GM18907 (cell line): ENCODE results near the gene USF2.

Experiments used
- ATAC-seq: cut with Tn5 transposase; IDR thresholded peaks from one replicate; pipeline ENCODE4 v1.9.1; 2021; ENCODE audit warnings: mild to moderate bottlenecking, moderate library complexity; ENCODE audit not compliant: unreplicated experiment

The USF2 gene

DNA sequence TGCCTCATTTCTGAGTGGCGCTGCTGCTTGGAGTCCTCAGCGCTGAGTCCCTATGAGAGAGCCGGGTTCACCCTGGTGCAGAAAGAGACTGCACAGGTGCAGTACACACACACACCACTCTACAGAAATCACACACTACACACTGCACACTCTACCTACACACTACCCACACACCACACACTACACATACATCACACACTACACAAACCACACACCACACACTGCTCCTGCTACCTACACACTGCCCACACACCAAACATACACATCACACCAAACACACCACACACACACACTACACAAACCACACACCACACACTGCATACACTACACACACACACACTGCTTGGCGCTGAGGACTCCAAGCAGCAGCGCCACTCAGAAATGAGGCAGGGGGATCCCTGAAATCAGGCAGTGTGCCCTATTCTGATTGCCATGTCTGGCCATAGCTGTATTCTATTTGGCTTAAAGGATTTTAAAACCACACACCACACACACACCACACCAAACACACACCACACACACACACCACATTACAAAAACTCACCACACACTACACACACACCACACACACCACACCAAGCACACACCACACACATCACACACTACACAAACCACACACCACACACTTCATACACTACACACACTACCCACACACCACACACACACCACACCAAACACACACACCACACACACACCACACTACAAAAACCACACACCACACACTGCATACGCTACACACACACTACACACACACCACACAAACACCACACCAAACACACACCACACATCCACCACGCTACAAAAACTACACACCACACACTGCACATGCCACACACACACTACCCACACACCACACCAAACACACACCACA lies 28.1 kb downstream of the USF2 start:
- ATAC-seq, result no peak

DNA sequence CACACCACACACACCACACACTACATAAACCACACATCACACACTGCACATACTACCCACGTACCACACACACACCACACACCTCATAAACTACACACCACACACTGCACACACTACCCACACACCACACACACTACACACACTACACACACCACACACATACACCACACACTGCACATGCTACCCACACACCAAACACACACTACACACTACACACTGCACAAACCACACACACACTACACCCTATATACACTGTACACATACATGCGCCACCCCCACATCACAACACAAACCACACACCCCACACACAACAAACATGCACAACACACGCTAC lies 28.7 kb downstream of the USF2 start:
- no peak for ATAC-seq

DNA sequence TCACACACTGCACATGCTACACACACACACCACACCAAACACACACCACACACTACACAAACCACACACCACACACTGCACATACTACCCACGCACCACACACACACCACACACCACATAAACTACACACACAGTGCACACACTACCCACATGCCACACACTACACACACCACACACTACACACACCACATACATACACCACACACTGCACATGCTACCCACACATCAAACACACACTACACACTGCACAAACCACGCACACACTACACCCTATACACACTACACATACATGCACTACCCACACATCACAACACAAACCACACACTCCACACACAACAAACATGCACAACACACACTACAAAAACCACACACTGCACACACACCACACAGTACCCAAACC lies 29.2 kb downstream of the USF2 start:
- no peak for ATAC-seq

DNA sequence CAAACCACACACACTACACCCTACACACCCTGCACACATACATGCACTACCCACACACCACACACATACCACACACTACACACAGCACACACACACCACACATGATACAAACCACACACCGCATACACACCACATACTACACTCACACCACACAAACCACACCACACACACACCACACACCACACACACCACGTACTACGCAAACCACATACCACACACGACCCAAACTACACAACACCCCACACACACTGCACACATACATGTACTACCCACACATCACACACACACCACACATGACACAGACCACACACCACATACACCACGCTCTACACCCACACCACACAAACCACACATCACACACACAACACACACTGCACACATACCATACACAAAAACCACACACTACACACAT lies 29.8 kb downstream of the USF2 start:
- no peak for ATAC-seq

DNA sequence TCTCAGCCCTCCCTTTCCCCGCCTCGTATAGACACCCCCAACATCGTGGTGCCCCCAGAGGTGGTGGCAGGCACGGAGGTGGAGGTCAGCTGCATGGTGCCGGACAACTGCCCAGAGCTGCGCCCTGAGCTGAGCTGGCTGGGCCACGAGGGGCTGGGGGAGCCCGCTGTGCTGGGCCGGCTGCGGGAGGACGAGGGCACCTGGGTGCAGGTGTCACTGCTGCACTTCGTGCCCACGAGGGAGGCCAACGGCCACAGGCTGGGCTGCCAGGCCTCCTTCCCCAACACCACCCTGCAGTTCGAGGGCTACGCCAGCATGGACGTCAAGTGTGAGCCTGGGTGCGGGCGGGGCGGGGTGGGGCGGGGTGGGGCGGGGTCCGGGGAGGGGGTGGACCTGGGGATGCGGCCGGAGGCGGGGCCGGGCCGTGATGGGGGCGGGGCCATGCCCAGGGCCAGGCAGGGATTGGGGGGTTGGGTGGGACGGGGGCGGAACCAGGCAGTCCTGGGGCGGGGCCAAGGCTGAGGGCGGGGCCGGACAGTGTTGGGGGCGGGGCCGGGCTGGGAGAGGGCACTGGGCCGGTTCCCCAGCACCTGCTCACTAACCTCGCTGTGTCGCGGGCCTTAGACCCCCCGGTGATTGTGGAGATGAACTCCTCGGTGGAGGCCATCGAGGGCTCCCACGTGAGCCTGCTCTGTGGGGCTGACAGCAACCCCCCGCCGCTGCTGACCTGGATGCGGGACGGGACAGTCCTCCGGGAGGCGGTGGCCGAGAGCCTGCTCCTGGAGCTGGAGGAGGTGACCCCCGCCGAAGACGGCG lies 31.0 kb downstream of the USF2 start:
- ATAC-seq, result no peak

DNA sequence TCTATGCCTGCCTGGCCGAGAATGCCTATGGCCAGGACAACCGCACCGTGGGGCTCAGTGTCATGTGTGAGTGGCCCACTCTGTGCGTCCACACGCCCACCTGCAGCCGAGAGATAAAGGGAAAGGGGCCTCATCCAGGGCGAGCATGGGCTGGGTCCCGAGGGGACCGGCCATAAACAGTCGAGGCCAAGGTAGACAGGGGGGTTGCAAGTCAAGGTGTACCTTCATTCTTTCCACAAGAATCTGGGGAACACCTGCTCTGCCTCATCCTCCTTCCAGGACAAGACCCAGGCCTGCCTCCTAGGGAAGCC lies 31.5 kb downstream of the USF2 start:
- no peak for ATAC-seq

DNA sequence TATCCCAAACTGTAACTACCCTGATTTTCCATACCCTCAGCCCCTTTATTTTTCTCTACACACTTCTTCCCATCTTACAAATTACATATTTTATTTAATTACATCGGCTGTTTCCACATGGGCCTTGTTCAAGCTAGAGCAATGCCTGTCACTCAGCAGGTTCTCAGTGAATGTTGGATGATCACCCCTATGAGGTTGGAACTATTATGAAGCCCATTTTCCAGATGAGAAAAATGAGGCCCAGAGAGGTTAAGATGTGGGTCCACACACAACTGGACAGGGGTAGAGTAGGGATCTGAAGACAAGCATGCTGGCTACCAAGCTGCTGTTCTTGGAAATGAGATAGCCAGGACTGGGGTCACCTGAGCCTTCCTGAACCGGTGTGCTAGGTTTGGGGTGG lies 33.2 kb downstream of the USF2 start:
- no peak for ATAC-seq

DNA sequence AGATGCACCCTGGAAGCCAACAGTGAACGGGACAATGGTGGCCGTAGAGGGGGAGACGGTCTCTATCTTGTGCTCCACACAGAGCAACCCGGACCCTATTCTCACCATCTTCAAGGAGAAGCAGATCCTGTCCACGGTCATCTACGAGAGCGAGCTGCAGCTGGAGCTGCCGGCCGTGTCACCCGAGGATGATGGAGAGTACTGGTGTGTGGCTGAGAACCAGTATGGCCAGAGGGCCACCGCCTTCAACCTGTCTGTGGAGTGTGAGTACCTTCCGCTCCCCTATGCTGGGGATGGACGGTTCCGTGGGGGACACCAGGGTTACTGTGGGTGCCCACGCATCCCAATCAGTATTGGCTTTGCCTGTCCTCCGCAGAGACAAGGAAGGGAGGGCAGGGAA lies 33.7 kb downstream of the USF2 start:
- ATAC-seq, result no peak

DNA sequence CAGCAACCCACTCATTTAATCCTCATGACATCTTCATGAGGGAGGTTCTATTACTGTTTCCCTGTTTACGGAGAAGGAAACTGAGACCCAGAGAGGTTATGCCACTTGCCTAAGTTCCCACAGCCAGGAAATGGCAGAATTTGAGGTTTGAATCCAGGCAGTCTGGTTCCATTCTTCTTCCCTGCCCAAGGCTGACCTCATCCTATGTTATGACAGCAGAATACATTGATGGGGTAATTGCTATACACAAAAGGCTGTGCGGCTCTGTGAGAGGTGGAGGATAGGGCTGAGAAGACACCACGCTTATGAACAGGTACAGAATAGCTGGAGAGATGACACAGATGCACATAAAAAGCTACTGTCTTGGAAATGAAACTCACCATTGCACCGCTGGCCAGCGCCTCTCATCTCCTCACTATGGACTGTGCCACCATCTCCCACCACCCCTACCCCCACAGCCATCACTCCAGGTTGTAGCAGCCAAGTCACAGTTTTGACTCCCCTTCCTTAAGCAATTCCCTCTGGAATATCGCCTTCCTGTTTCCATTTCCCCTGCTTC lies 34.7 kb downstream of the USF2 start:
- ATAC-seq, result no peak

DNA sequence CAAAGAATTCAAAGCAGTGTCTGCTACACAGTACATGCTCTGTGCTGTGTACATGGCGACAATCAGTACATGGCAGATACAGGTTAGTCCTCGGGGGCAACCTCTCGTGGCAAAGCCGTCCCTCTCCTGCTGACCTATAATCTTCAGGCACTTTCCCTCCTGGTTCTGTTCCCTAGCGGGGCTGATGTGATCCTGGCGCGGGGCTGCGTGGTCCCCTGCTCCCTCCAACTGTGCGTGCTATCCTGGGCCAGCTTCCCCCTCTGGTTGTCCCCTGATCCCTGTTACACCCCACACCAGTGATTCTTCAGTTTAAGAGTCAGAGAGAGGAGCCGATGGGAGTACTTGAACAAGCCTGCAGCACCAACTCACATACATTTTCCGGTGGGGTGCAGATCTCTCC lies 35.3 kb downstream of the USF2 start:
- ATAC-seq, result no peak

DNA sequence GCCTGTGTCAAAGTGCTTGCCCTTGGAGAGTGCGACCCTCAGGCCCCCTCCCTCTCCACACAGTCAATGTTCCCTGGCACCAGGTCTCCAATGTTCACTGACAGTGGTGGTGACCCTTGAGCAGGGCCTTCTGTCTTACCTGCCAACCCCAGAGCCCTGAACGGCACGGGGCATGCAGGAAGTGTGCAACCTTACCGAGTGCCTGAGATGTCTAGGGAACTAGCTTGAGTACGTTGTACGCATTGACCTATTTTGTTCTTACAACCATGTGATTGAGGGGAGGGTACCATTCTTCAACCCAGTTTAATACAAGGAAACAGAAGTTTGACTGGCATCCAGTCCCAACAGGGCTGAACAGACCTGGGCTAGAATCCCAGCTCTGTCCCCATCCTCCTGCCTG lies 36.4 kb downstream of the USF2 start:
- no peak for ATAC-seq

DNA sequence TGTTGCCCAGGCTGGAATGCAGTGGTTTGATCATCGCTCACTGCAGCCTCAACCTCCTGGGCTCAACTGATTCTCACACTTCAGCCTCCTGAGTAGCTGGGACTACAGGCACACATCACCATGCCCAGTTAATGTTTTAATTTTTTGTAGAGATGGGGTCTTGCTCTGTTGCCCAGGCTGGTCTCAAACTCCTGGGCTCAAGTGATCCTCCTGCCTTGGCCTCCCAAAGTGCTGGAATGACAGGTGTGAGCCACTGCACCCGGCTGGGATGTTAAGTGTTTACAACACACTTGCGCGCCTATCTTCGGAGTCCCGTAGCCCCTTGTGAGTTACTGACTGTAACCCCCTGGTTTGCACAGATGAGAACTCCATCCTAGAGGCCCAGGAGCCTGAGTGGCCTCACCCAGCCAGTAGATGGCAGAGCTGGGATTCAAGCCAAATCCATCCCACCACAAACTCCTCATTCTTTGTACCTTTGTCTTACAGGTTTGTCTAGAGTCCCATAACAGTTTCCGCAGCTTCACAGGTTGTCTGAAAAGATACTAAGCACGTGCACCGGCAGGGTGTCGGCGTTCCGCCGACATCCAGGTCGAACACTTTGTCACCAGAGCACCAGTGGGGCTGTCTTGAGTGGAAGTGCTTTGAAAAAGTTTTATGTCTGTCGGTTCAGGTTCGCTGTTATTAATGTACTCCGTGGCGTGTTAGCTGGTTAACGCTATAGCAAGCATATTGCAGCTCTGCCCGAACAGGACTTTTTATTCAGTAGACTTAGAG lies 37.9 kb downstream of the USF2 start:
- ATAC-seq, result no peak

DNA sequence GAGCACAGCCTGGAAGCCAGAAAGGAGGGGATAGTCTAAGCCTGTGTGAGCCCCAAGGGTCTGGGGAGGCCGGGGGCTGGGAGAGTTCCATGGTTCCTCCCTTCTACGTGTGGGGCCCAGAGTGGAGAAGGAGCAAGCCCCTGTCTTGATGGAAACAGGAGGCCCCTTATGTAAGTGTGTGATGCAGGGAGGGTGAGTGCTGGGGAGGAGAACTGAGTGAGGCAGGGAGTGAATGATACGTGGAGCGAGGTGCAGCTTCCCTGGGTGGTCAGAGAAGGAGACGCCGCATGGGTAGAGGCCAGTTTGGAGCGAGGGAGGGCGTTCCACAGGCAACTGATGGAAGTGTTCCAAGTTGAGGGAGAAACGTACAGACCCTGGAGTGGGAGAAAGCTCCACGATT lies 39.2 kb downstream of the USF2 start:
- no peak for ATAC-seq

DNA sequence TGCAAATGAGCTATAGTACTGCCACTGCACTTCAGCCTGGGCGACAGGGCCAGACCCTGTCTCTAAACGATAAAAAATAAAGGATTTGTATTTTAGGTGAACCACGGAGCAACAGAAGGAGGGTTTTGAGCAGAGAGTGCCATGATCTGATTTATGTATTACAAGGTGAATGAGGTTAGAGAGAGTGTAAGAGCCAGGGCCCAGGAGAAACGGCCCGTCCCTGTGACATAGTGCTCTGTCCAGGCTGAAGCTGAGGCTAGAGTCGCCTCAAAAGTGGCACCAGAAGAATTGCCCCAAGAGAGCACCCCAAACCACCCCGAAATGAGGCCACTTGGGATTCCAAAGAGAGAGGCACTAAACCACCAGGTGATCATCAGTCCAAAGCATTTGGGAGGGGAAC lies 40.1 kb downstream of the USF2 start:
- no peak for ATAC-seq

DNA sequence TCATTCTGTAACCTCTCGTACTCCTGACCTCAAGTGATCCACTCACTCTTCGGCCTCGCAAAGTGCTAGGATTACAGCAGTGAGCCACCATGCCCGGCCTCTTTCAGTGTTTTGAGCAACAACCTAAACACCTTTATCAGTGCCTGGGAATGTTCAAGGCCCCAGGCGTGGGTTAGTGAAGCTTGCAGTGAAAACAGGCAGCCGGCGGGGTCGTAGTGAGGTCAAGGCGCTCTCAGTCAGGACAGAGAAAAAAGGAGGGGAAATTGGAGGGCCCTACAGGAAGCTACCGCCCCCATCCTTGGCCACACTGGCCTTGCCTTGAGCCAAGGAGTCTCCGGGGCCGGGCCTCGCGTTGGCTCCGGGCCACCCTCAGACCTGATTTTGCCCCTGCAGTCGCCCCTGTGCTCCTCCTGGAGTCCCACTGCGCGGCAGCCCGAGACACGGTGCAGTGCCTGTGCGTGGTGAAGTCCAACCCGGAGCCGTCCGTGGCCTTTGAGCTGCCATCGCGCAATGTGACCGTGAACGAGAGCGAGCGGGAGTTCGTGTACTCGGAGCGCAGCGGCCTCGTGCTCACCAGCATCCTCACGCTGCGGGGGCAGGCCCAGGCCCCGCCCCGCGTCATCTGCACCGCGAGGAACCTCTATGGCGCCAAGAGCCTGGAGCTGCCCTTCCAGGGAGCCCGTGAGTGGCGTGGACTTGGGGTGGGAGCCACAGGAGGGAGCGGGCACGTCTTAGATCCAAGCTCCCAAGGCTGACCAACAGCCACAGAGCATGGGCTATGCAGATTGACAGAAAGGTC lies 40.9 kb downstream of the USF2 start:
- ATAC-seq, result no peak

DNA sequence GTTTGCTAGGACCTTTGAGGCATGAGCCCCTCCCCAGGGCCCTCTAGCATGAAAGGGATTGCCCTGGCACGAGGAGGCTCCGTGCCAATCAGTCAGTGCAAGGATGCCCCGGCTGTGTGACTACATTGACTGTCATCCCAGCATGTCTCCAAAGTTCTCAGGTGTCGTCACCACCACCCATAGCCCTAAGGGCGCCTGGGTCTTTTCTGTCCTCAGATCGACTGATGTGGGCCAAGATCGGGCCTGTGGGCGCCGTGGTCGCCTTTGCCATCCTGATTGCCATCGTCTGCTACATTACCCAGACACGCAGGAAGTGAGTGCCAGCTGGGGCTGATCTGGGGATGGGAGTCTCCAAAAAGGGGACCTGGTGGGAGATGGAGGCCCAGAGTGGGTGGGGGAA lies 41.6 kb downstream of the USF2 start:
- ATAC-seq, result no peak

DNA sequence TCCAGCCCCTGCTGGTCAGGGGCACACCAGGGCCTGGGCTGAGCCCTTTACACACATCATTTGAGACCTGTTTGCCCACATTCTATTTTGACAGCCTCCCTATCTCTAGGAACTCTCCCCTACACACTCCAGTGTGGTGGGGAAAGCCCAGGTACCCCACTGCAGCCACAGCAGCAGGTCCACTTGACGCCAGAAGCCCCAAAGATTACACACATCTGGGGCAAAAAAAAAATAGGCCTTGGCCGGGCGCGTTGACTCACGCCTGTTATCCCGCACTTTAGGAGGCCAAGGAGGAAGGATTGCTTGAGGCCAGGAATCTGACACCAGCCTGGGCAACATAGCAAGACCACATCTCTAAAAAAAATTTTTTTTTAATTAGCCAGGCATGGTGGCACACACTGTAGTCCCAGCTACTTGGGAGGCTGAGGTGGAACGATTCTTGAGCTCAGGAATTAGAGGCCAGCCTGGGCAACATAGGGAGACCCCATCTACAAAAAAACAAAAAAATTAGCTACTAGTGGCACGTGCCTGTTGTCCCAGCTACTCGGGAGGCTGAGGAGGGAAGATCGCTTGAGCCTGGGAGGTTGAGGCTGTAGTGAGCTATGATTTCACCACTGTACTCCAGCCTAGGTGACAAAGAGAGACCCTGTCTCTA lies 42.2 kb downstream of the USF2 start:
- ATAC-seq, result no peak

DNA sequence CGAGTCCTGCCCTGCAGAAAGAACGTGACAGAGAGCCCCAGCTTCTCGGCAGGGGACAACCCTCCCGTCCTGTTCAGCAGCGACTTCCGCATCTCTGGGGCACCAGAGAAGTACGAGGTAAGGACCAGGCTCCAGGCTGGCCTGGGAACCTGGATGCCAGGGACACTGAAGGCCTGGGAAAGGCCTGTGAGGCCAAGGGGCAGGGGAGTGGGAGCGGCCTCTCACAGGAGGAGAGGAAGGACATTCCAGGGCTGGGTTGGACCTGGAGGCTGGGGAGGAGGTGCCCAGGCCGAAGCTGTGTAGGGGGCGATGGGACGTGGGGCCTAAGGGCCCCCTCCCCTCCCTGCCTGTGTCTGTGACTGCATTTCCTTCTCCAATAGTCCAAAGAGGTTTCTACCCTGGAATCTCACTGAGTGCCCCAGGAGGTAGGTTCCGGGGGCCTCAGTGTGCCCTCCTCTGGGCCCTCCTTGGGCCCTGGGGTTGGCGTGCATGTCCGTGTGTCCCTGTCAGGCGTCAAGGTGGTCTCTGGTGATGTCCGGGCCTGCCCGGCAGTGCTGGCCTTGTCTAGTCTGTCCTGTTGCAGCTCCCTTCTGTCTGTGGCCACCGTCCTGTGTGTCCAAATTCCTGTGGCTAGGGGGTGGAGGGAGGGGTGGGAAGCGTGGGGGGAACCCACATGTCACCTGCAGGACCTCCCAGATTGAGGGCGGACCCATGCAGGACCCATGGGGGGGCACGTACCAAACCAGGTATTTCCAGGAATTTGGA lies 43.3 kb downstream of the USF2 start:
- no peak for ATAC-seq

DNA sequence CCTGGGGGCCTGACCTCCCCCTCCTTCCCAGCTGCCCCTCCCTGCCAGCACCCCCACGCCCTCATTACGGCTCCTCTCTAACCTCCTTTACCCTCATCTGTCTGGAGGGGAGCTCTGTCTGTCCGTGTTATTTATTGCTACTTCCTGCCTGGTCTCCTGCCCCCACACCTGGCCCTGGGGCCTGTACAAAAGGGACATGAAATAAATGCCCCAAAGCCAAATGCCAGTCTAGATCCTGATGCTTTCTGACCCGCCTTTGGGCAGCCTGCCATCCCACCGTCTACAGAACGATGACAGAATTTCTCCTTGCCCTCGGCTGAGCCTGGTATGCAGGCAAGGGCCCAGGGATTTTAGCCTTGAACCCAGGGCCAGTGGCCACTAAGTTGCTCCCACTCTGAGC lies 44.8 kb downstream of the USF2 start:
- no peak for ATAC-seq
